PFSK-1 (cell line): Measurements from ENCODE around the gene DIP2C.

Experiments
- POLR2AphosphoS5 ChIP-seq: IDR thresholded peaks from 2 replicates; pipeline ENCODE4 v1.6.1; 2012; ENCODE audit warnings: low read depth, mild to moderate bottlenecking, control low read depth, low read length, moderate library complexity
- SIN3A ChIP-seq: IDR thresholded peaks from 2 replicates; pipeline ENCODE4 v1.6.1; 2012; ENCODE audit warnings: mild to moderate bottlenecking, low read length, moderate library complexity, borderline replicate concordance; ENCODE audit not compliant: insufficient read depth

- TF ChIP-seq POLR2AphosphoS5 (no peak), SIN3A (no peak)
Measured at GRCh38 chr10:609868-610545, 79.5 kb downstream of the DIP2C start.
